T-helper 9 cell (primary cell): ENCODE data around the gene MS4A4E.
"Not testable (repeated sequence)": the region's sequence is repeated elsewhere in the genome, so short reads cannot be mapped to it uniquely, and the experiment has no call there.

Source experiments
- DNase-seq: peaks from one replicate; pipeline ENCODE4 v3.0.0-alpha.2; 2020

Gene MS4A4E

DNA sequence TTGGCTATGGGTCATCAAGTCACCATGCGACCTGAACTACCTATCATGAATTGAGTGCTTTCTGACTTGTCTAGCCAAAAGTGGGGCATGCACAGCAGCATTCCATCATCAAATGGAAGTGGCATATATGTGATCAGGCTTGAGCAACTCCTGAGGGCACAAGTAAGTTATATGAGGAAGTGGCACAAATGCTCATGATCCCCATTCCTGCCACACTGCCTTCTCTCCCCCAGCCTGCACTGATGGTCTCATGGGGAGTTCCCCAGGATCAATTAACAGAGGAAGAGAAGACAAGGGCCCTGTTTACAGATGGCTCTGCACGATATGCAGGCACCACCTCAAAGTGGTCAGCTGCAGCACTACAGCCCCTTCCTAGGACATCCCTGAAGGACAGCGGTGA is 21.8 kb downstream of the MS4A4E start:
- DNase-seq: no peak

DNA sequence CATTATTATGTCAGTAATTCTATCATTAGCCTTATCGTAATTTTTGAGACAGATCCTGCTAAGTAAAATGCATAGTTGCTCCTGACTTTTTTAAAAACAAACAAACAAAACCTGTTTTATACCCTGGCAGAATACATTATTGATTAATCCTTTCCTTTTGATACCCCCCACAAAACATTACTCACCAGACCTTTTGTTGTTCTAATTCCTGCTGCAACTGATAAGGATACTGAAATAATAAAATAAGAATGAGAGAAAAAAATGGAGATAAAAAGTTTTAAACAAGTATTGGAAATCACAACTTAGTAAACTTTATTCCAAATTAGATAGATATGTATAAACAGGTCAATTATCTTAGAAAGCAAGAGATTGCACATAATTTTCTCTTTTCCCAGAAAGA is 28.6 kb downstream of the MS4A4E start:
- DNase-seq: no peak

DNA sequence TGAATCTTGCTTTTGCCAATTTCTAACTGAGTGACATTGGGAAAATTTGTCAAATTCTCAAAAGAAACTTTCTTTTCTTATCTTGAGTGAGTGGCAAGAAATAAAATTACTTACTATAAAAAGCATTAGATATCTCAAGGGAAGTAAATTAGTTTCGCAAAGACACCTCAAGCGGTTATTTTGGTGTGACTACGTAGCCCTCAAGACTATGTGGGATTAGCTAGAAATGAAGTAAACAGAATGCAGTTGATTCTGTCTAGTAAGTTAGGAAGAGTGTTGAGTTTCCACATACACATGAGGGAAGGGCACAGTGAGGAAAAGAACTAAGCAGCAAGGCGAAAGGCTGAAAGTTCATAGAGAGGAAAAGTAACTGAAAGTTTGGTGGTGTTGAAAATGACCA is 31.7 kb downstream of the MS4A4E start:
- no peak for DNase-seq

DNA sequence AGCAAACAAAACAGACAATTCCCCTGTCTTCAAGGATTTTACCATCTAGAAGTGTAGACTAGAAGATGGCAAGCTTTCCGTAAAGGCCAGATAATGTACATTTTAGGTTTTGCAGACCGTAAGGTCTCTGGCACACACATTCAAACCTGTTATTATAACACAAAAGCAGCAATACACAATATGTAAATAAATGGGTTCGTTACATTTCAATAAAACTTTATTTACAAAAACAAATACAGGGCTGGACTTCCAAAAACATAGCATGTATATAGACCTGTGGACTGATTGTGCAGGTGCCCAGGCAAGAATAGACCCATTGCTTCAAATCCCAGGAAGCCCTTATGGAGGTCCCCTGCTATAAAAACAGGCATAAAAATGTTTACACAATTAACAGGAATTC is 33.0 kb downstream of the MS4A4E start:
- no peak for DNase-seq

DNA sequence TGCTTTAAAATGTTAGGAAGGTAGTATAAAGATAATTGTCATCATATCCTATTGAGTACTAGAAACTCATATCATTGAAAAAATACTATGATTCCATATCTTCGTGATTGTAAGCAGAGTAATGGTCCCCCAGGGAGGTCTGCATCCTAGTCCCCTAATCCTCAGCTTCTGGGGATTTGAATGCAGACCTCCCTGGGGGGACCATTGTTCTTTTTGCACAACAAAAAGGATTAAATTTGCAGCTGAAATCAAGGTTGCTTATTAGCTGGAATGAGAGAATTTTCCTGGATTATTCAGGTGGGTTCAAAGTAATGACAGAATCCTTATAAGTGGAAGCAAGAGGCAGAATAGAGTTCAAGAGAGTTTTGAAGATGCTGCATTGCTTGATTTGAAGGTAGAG is 34.0 kb downstream of the MS4A4E start:
- DNase-seq: no peak

DNA sequence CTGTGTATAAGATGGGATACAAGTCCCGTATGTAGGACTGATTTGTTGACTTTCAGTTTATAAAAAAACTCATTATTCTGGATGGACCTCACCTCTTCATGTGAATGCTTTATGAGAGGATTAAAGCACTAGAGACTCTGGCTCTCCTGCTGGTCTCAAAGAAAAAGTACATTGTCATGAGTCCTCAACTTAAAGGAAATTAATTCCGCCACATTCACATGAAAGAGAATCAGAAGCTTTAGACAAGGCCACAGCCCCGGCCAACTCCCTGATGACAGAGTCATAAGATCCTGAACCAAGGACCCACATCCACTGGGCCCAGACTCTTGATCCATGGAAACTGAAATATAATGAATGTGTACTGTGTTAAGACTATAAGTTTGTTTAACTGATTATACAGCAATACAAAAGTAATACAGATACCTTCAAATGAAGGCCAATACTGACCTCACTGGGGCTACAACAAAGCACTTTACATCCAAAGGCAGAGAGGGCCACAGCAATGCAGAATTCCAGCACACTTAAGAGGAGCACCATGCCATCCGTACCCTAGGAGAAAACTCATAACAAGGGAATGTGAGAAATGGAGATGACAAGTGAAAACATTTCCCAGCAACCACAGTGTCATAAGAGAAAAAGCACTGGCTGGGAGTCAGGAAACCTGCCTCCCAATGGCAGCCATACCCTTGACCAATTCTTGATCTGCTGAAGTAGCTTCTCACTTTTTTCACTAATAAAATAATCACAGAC is 34.6 kb downstream of the MS4A4E start:
- DNase-seq: no peak

DNA sequence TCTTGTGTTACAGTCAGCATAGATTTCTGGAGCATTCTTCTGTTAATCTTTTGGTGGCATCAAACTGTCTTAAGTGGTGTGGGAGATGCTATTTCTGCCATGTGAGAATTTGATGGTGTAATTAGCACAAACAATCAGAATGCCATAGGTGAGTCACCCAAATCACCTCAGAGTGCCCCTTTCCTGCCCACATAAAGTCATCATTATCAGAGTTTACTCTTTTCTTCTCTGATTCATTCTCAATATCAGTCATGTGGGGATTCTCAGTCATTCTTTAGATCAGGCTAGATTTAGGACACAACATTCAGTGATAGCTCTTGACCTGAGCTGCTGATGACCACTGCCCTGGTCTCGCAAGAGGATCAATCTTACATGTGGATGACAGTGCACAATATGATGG is 36.3 kb downstream of the MS4A4E start:
- DNase-seq: no peak

DNA sequence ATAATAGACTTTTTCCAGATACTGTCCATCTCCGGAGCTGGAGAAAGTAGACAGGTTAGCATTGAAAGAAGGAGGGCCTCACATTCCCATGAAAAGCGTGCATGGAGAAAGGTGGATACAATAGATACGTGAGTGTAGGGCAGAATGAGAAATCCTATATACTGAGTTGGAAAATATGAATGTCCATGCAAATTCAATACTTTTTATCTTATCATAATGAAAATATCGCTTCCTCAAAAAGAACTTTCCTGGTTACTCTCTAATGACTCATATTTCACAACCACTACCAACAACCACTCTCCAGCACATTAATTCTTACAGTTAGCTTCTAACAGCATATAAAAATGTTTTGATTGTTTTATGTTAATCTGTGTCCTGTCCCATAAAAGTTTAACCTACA is 38.0 kb downstream of the MS4A4E start:
- no peak for DNase-seq

DNA sequence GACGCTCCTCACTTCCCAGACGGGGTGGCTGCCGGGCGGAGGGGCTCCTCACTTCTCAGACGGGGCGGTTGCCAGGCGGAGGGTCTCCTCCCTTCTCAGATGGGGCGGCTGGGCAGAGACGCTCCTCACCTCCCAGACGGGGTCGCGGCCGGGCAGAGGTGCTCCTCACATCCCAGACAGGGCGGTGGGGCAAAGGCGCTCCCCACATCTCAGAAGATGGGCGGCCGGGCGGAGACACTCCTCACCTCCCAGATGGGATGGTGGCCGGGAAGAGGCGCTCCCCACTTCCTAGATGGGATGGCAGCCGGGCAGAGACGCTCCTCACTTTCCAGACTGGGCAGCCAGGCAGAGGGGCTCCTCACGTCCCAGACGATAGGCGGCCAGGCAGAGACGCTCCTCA is 41.6 kb downstream of the MS4A4E start:
- DNase-seq: not testable (repeated sequence)

DNA sequence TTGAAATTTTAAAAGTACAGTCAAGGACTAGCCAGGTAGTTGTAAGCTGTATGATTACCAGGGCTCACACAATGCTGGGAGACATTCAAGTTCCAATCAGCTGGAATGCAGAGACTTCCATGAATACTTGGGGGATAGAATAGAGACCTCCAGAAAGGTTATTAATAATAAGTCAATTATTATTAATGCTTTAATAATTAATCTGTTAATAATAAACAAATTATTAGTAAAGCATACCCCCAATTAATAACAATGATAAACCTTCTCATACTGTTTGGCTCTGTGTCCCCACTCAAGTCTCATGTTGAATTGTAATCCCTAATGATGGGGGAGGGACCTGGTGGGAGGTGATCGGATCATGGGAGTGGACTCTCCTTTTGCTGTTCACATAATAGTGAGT is 45.5 kb downstream of the MS4A4E start:
- no peak for DNase-seq

DNA sequence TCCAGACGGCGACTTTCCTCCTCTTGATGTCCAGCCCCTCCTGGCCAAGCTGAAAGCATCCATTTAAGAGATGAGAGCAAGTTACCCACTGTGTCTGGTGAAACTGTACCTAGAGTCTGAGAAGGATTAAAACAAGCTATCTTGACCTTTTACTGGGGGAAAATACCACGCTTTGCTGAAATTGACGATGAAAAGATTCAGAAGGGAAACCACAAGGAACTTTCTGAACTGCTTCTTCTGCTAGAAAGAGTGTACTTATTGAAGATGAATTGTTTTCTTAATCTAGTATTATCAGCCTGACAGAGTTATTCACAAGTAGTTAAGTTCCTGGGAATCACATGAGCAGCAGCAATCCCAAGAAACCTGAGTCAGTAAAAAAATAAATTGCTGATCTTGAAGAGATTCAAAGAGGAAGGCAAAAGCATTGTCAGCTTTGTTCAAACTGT is 47.0 kb downstream of the MS4A4E start:
- DNase-seq: no peak

DNA sequence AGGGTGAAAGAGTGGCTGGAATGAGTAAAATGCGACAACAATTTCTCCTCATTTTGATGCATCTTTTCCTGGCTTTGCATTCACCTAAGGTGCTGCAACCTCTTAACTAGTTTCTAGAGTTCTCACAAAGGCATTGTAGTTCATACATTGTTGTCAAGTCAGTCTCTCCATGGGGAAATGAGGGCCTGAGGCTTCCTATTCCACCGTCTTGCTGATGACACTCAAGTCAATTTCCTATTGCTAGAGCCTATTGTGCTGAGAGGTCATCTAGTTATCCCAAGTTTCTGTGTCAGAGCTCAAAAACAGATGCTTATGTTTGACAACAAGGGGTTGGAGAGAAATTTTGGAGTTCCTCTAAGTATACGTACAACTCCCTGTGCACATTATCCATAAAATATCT is 48.4 kb downstream of the MS4A4E start:
- no peak for DNase-seq

DNA sequence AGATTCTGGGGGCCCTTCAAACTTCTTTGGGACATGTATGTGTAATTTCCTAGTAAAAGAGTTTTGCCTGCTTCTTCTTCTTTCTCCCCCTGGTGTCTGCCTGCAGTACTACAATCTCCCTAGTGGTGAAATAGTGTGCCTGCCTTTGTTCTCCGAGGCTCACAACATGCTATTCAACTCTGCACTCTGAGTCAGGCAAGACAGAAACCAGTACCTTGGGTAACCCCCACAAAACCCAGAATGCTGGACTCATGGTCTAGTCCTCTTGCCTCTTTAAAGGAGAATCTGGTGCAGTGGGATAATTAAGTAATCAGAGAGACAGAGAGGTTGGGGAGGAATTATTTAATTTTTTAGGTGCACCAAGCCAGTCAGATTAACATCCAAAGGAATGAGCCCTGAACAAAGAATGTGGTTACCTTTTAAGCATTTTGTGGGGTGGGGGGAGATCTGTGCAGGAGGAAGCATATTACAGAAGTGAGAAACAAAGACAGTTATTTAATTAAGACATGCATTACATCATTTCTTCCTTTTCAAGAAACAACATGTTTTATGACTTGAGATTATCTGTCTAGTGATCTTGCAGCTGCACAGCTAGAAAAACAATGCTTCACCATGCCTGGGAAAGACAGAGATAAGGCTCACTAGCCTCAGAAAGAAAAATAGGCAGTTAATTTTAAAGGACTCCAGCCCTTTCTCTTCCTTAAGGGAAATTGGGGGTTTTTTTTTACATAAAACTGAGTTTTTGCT is 49.1 kb downstream of the MS4A4E start:
- peak; percentile 52 for DNase-seq

DNA sequence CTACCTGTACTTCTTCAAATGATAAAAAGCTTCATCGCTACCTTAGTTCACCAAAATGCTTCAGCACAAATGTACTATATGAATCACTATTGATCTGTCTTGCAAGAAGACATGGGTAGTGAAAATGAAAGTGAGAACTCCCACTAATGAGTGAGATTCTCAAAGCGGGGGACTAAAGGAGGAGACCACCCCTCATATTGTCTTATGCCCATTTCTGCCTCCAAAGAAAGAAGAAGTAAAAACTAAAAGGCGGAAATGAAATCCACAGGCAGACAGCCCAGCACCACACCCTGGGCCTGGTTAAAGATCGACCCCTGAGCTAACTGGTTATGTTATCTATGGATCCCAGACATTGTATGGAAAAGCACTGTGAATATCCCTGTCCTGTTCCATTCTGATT is 50.4 kb downstream of the MS4A4E start:
- not testable (repeated sequence) for DNase-seq

DNA sequence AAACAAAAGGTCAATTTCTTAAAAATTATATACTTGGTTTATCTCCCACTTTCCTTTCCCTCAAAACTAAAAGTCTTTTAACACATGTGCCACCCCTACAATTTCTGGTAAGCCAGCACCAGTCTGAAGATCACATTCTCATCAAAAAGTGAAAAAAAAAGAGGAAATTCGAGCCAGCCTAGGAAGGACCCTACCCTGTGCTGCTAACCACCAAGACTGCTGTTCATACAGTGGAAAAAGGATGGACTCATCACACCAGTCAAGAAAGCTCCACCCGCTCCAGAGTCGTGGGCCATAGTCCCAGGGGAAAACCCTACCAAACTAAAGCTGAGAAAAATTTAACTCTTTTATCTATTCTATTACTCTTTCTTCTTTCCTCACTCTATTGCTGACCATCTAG is 54.5 kb downstream of the MS4A4E start:
- not testable (repeated sequence) for DNase-seq

DNA sequence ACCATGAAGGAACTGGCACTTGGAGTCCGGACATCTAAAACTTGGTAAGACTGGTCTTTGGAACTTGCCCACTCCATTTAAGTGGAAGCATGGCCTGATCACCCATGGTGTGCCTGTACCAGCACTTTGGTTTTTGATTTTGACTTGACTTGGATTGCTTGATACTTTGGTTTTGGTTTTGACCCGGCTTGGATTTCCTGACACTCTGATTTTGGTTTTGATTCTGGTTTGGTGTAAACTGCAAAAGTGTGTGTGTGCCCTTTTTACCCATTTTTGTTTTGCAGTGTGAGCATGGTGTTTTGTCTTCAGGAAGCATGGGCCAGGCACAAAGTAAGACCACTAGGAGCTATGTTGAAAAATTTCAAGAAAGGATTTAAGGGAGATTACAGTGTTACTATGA is 56.8 kb downstream of the MS4A4E start:
- DNase-seq: not testable (repeated sequence)

DNA sequence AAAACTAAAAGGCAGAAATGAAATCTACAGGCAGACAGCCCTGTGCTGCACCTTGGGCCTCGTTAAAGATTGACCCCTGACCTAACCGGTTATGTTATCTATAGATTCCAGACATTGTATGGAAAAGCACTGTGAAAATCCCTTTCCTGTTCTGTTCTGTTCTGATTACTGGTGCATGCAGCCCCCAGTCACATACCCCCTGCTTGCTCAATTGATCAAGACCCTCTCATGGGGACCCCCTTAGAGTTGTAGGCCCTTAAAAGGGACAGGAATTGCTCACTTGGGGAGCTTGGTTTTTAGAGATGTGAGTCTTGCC is 57.5 kb downstream of the MS4A4E start:
- not testable (repeated sequence) for DNase-seq

DNA sequence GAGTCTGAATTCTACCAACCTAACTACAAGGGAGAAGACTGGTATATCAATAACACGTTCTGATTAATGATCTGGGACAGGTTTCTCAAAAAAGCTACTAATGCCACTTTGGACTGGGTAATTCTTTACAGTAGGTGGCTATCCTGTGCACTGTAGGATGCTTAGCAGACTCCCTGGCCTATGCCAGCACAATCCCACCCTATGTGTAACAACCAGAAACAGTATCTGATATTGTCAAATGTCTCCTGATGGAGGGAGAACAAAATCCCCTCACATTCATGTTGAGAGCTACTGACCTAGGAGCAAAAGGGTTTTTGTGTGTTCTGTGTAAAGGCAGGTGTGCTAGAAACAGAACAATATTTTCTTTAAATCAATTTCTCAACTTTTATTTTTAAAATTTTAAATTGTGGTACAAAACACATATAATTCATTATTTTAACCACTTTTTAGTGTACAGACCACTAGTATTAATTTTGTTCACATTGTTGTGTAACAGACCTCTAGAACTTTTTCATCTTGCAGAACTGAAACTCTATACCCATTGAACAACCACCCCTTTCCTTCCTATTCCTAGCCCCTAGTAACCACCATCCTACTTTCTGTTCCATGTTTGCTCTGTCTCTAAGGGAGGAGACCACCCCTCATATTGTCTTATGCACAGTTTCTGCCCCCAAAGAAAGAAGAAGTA is 58.0 kb downstream of the MS4A4E start:
- no peak for DNase-seq

DNA sequence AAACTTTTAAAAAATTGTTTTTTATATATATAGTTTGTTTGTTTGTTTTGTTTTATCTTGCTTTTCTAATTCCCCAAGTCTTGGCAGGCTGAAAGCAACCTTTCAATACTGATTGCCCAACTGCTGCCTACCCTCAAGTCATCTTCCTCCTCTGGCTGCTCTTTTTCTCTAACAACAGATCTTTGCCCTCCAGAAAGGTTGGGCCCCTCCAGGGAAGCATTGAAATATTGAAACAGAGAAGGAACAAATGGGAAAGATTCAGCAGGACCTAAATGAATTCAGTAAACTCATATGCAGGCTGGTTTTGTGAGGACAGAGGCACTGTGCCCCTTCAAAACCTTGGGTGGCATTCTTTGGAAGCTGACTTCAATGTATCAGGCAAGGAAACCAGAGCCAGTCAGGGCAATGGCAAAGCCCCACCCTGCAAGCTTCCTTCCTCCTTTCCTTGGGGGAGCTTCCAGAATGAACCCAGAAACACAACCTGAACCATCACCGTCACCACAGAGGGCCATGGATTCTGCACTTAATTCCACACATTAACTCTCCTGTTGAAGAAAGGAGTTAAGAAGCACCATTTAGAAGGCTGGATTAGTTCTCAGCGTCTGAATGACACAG is 59.2 kb downstream of the MS4A4E start:
- no peak for DNase-seq

DNA sequence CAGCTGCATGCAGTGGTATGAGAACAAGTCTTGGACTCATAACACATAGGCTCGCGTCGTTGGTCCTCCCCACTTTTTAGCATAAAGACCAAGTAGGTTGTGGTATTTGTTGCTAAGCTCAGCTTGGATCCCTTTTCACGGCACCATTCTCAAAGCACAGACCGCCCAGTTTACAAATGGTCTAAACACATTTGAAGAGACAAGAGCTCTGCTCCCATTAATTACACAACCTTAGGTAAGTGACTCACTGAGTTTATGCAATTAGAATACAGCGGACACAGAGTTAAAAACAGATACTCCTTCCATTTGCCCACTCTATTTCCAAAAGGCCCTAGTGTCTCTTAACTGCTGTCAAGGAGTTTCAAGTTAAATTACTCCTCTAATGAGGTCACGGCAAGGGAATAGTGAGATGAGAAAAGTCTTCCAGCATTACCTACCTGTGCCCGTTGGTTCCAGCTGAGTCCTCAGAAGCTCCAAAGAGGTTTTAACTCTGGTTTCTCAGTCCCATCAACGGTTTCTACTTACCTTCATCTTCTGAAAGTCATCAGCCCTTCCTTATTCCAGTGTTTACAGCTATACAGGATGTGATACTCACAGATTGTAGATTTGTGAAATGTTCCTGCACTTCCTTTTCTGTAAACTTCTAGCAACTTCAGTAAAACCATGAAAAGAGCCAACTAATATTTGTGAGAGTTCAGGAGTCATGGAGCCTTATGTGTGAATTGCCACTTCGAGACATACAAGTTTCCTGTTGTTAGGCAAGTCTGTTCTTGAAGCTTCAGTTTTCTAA is 60.2 kb downstream of the MS4A4E start, which contains the start of gene MS4A6A:
TSS of gene MS4A6A (minus strand) at position 543 of the 790 bp plus-strand sequence. CDS start 1,356 bp downstream, outside the sequence.
- DNase-seq: no peak

DNA sequence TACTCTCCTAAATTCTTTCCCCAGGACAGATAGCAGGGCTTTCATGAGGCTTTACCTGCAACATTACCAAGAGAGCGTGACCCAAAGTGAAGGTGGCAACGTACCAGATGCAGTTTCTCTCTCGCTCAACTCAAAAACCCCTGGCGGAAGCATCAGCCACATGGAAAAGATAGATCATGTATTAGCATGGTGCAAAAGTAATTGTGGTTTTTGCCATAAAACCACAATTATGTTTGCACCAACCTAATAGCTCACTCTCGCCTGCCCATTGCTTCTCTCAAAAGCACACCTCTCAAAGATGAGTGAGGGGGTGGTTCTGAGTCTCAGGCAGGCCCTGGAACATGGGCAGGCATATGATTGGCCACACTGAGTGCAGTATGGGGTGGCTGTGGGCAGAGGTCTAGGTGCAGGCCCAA is 67.1 kb downstream of the MS4A4E start:
- DNase-seq: no peak

DNA sequence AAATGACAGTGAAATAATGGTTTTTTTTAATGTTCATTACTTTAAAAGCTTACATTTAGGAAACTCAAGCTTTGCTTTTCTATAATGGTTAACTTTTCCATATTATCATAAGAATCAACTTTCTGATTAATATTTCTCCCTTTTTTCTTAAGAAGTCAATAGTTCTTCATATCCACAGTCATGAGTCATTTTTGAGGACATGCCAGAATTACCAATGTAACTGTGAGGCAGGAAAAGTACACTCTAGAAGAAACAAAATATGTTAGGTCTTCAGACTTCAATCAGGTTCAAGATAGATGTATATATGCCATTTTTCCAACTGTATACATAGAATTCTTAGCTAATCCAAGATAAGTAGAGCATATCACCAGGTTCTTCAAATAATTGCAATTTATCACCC is 70.9 kb downstream of the MS4A4E start:
- DNase-seq: no peak

DNA sequence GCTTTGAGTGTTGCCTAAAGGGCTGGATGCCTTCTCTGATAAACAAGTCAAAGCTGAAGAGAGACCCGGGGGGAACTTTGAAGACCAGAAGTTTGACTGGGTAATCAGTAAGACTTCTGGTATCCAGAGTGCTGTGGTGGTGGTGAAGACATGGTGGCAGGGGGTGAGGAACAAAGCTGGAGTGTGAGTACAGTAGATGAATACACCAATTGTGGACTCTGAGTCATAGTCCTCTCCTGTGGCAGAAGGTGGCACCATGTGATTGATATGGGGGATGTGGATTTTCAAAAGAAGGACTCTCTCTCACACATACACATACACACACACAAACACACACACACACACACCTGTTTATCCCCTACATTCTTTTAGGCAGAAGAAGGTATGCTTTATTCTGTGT is 72.4 kb downstream of the MS4A4E start:
- DNase-seq: no peak
